Progenitor cell of endocrine pancreas (in vitro differentiated cells): ENCODE measurements around the gene SOX9. TPM values are rescaled to one million over a fixed set of nuclear protein-coding genes. Genes with fewer than 3 reads are reported as not detected.

Source experiments
- DNase-seq: peaks from one replicate; pipeline ENCODE4 v3.0.0; 2021; ENCODE audit warnings: low spot score; ENCODE audit not compliant: unreplicated experiment
- H3K27ac Mint-ChIP-seq: 2 replicates; pipeline ENCODE4 v1.8.0; 2021; ENCODE audit warnings: mild to moderate bottlenecking, moderate library complexity, mixed read lengths
- H3K27me3 Mint-ChIP-seq: 2 replicates; pipeline ENCODE4 v1.8.0; 2021; ENCODE audit warnings: mixed read lengths
- H3K36me3 Mint-ChIP-seq: 2 replicates; pipeline ENCODE4 v1.8.0; 2022; ENCODE audit warnings: mixed read lengths; ENCODE audit not compliant: insufficient read depth
- H3K4me1 Mint-ChIP-seq: 2 replicates; pipeline ENCODE4 v1.8.0; 2021; ENCODE audit warnings: low read depth, mixed read lengths
- H3K4me3 Mint-ChIP-seq: 2 replicates; pipeline ENCODE4 v1.8.0; 2021; ENCODE audit warnings: low read depth, mild to moderate bottlenecking, moderate library complexity, mixed read lengths
- H3K9me3 Mint-ChIP-seq: 2 replicates; pipeline ENCODE4 v1.8.0; 2021; ENCODE audit warnings: low read depth, mixed read lengths
- total RNA-seq: library from RNA; stranded (reverse); gene quantifications from 2 replicates; pipeline ENCODE4 v1.2.1, GENCODE V29; 2021
- TF ChIP-seq, protein P1 (sequence below): fragments of 200-600 bp; sonication (generic); IDR thresholded peaks from one replicate; pipeline ENCODE4 v1.5.0; 2021; ENCODE audit warnings: antibody characterized with exemption, mild to moderate bottlenecking; ENCODE audit not compliant: unreplicated experiment

Gene SOX9
- total RNA-seq, 1 donor from 2014 or later = 219 TPM

DNA sequence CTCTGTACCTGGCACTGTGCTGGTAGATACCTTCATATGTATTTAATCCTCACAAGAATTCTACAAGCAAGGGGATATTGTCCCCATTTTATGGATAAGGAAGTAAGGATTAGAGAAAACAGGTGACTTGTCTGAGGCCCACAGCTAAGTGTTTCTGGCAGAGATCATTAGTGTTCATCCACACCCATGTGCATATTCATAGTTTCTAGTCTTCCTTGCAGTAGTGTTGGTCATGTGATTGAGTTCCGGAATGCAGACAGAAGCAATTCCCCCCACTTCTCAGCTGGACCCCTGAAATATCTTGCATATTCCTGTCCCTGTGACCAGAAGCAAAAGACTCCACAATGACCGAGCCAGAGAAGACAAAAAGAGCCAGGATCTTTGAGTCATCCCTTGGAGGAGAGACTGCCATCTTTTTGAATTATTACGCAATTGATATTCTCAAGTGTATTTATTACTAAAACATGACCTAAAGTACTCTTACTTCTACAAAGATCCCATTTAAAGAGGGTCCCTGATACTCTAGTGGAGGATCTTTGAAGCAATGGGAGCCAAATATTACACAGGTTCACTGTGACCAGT is 43.4 kb downstream of the SOX9 start:
- H3K4me3 Mint-ChIP-seq = no peak overlapping the region
- no peak for DNase-seq
- no peaks in the 10 kb centered on the region for H3K4me1 Mint-ChIP-seq
- TF ChIP-seq, protein P1, sequence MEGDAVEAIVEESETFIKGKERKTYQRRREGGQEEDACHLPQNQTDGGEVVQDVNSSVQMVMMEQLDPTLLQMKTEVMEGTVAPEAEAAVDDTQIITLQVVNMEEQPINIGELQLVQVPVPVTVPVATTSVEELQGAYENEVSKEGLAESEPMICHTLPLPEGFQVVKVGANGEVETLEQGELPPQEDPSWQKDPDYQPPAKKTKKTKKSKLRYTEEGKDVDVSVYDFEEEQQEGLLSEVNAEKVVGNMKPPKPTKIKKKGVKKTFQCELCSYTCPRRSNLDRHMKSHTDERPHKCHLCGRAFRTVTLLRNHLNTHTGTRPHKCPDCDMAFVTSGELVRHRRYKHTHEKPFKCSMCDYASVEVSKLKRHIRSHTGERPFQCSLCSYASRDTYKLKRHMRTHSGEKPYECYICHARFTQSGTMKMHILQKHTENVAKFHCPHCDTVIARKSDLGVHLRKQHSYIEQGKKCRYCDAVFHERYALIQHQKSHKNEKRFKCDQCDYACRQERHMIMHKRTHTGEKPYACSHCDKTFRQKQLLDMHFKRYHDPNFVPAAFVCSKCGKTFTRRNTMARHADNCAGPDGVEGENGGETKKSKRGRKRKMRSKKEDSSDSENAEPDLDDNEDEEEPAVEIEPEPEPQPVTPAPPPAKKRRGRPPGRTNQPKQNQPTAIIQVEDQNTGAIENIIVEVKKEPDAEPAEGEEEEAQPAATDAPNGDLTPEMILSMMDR = no peak
- peaks cover 8% of the 10 kb centered on the region for H3K9me3 Mint-ChIP-seq
- peaks cover 19% of the 10 kb centered on the region for H3K27me3 Mint-ChIP-seq
- no peak overlapping the region for H3K27ac Mint-ChIP-seq
- H3K36me3 Mint-ChIP-seq = no peaks in the 10 kb centered on the region

DNA sequence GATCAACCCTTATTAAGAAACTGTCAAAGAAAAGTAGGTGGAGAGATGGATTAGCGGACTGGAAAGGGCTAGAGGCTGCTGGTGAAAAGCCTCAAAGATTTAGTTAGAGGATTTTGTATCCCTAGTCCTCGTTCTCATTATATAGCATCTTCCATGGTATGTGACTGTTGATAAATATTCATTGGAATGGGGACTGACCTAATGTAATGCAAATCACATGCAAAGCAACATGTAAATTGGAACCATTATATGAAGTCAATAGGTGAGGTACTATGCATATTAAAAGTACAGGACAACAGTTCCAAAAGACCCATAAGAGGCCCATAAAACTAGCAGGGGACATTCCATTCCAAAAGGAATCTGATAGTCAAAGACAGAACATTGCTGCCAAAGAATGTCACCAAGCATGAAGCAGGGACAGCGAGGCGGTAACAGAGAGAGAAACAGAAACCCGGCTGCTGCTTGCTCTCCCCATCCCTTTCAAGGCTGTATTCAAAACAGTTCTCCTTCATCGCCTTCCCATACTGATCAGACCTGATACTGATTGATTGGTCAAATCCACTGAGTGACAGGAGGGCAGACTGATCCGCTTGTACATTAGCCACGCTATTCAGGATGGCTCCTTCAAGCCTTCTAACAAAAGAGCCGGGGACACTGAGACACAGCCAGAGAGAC is 44.5 kb downstream of the SOX9 start:
- no peak overlapping the region for H3K4me3 Mint-ChIP-seq
- peaks cover 19% of the 10 kb centered on the region for H3K27me3 Mint-ChIP-seq
- no peaks in the 10 kb centered on the region for H3K36me3 Mint-ChIP-seq
- H3K4me1 Mint-ChIP-seq = no peaks in the 10 kb centered on the region
- no peak for DNase-seq
- TF ChIP-seq, protein P1 = no peak
- peaks cover 8% of the 10 kb centered on the region for H3K9me3 Mint-ChIP-seq
- no peak overlapping the region for H3K27ac Mint-ChIP-seq

DNA sequence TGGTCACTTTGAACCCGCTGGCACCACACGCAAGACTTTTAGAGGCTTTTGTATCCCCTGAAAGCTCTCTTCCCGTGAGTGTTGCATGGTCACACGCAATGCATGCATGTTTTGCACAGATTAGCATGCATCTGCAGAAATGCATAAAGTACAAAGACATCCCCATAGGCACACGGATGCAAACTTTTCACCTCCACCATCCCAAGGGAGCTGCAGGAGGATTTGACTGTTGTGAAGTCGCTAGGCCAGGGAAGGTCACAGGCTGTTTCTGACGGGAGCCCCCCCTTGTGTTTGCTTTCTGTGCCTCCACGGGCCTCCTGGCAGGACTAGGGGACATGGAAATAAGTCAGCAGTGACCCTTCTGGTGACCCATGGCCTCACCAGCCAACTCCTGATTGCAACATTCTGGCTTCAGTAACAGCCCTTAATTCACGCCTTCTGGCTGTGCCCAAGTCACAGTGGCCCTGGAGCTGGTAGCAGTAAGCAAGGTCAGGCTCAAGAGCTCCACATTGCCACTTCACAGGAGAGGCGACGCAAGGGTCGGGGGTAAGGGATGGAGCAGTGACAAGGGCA is 45.1 kb downstream of the SOX9 start:
- Mint-ChIP-seq H3K4me1 (no peaks in the 10 kb centered on the region), H3K27me3 (peaks cover 19% of the 10 kb centered on the region), H3K9me3 (peaks cover 4% of the 10 kb centered on the region), H3K27ac (no peak overlapping the region), H3K36me3 (no peaks in the 10 kb centered on the region), H3K4me3 (no peak overlapping the region)
- DNase-seq = no peak
- TF ChIP-seq, protein P1 = no peak

DNA sequence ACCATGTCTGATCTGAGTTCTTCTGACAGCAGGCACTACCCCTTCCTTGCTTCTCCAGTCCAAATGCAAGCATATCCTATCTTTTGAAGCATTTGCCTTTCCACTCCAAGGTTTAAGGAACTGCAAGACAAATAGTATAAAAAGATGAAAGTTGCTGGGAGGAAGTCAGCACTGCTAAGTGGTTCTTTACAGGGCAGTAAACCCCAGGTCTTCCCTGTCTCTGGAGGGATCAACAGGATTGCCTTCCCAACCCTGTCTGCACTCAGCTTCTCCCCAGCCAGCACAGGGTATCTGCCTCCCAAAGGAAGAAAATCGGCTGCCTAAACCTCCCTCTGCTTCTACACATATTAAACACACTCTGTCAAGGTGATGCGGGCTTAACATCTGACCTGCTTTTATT is 46.8 kb downstream of the SOX9 start:
- DNase-seq = no peak

DNA sequence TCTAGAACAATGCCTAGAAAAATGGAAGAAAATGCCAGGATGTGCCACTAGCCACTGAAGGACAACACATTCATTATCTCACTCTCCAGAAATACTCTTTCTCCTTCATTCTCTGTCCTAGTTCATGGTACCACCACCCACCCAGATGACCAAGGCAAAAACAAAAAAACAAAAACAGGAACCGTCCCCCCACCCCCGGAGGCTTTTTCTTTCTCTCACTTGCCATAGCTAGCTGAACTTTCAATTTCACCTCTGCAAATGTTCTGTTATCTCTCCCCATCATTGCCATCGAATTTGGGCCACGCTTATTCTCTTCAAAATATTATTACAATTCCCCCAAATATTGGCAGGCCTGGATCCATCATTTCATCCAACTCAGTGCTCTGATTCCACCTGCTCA is 49.0 kb downstream of the SOX9 start:
- H3K27me3 Mint-ChIP-seq = peaks cover 15% of the 10 kb centered on the region
- TF ChIP-seq, protein P1 = no peak
- peaks cover 6% of the 10 kb centered on the region for H3K4me1 Mint-ChIP-seq
- no peak overlapping the region for H3K27ac Mint-ChIP-seq
- no peaks in the 10 kb centered on the region for H3K36me3 Mint-ChIP-seq
- no peak for DNase-seq
- no peak overlapping the region for H3K4me3 Mint-ChIP-seq
- no peaks in the 10 kb centered on the region for H3K9me3 Mint-ChIP-seq

More for the DNA sequence above, 46.8 kb downstream of the SOX9 start:
- Mint-ChIP-seq H3K27me3 (peaks cover 21% of the 10 kb centered on the region), H3K4me1 (no peaks in the 10 kb centered on the region), H3K9me3 (peaks cover 1% of the 10 kb centered on the region), H3K36me3 (no peaks in the 10 kb centered on the region), H3K4me3 (no peak overlapping the region), H3K27ac (no peak overlapping the region)
- TF ChIP-seq, protein P1 = no peak
